Measurements from ENCODE around the gene ZNF735. TPM values are rescaled to one million over a fixed set of nuclear protein-coding genes. Genes with fewer than 3 reads are reported as not detected.
A peak's percentile ranks its signal among the peaks of the same experiment; 100 is the strongest.

The ZNF735 gene
- total RNA-seq, 1 donor from 2014 or later, result not detected

- H3K9me3 Mint-ChIP-seq, result peaks cover 46% of the 10 kb centered on the region
- no peak overlapping the region for H3K4me3 Mint-ChIP-seq
- peaks cover 1% of the 10 kb centered on the region for H3K36me3 Mint-ChIP-seq
- no peaks in the 10 kb centered on the region for H3K27me3 Mint-ChIP-seq (ENCODE audit: low read depth)
- H3K27ac Mint-ChIP-seq, result no peak overlapping the region
- TF ChIP-seq CTCF (IDR thresholded peaks at IDR 0.05; ENCODE audit: unreplicated experiment), result no peak
- DNase-seq (ENCODE audit: low spot score in 2 of 2, unreplicated experiment in 2 of 2), result no peak
- no peaks in the 10 kb centered on the region for H3K4me1 Mint-ChIP-seq
Measured at GRCh38 chr7:64182036-64182790, 24.8 kb upstream of the ZNF735 start.

- Mint-ChIP-seq H3K4me1 (no peaks in the 10 kb centered on the region), H3K27ac (no peak overlapping the region), H3K9me3 (peaks cover 51% of the 10 kb centered on the region), H3K27me3 (ENCODE audit: low read depth) (no peaks in the 10 kb centered on the region), H3K4me3 (no peak overlapping the region), H3K36me3 (peaks cover 1% of the 10 kb centered on the region)
- TF ChIP-seq CTCF (IDR thresholded peaks at IDR 0.05; ENCODE audit: unreplicated experiment), result peak; percentile 39
- DNase-seq (ENCODE audit: low spot score in 2 of 2, unreplicated experiment in 2 of 2), result no peak
Measured at GRCh38 chr7:64183126-64183742, 23.8 kb upstream of the ZNF735 start.

GRCh38 chr7:64183827-64184372 is 23.1 kb upstream of the ZNF735 start:
- Mint-ChIP-seq H3K36me3 (peaks cover 1% of the 10 kb centered on the region), H3K27me3 (ENCODE audit: low read depth) (no peaks in the 10 kb centered on the region), H3K9me3 (peaks cover 49% of the 10 kb centered on the region), H3K4me3 (no peak overlapping the region), H3K27ac (no peak overlapping the region), H3K4me1 (no peaks in the 10 kb centered on the region)
- no peak for TF ChIP-seq CTCF (IDR thresholded peaks at IDR 0.05; ENCODE audit: unreplicated experiment)
- no peak for DNase-seq (ENCODE audit: low spot score in 2 of 2, unreplicated experiment in 2 of 2)

- no peak overlapping the region for H3K4me3 Mint-ChIP-seq
- no peaks in the 10 kb centered on the region for H3K27me3 Mint-ChIP-seq (ENCODE audit: low read depth)
- no peaks in the 10 kb centered on the region for H3K36me3 Mint-ChIP-seq
- H3K27ac Mint-ChIP-seq, result no peak overlapping the region
- TF ChIP-seq CTCF (IDR thresholded peaks at IDR 0.05; ENCODE audit: unreplicated experiment), result no peak
- DNase-seq (ENCODE audit: low spot score in 2 of 2, unreplicated experiment in 2 of 2), result no peak
- no peaks in the 10 kb centered on the region for H3K4me1 Mint-ChIP-seq
- peaks cover 50% of the 10 kb centered on the region for H3K9me3 Mint-ChIP-seq
Measured at GRCh38 chr7:64184376-64184775, 22.6 kb upstream of the ZNF735 start.

- Mint-ChIP-seq H3K4me1 (no peaks in the 10 kb centered on the region), H3K27ac (no peak overlapping the region), H3K36me3 (no peaks in the 10 kb centered on the region), H3K9me3 (peaks cover 46% of the 10 kb centered on the region), H3K27me3 (ENCODE audit: low read depth) (no peaks in the 10 kb centered on the region), H3K4me3 (no peak overlapping the region)
- no peak for TF ChIP-seq CTCF (IDR thresholded peaks at IDR 0.05; ENCODE audit: unreplicated experiment)
- no peak for DNase-seq (ENCODE audit: low spot score in 2 of 2, unreplicated experiment in 2 of 2)
Measured at GRCh38 chr7:64187408-64187807, 19.6 kb upstream of the ZNF735 start.

Data from mesothelial cell of epicardium (in vitro differentiated cells).